ENCODE measurements around the gene TLE6.

- no peak for TF ChIP-seq CTCF (IDR thresholded peaks at IDR 0.05)
- TF ChIP-seq POLR2A (IDR thresholded peaks at IDR 0.05), result no peak
Observed at GRCh38 chr19:2989236-2989946, 12.0 kb downstream of the TLE6 start.

Data from ovary (tissue), 3 donors.